Chondrocyte (in vitro differentiated cells): ENCODE data around the gene NUP210L. TPM values are rescaled to one million over a fixed set of nuclear protein-coding genes. Genes with fewer than 3 reads are reported as not detected.
"Not testable (repeated sequence)": the region's sequence is repeated elsewhere in the genome, so short reads cannot be mapped to it uniquely, and the experiment has no call there.

ENCODE experiments used
- DNase-seq: peaks from one replicate; pipeline ENCODE4 v3.0.0; 2021; ENCODE audit warnings: mixed read lengths, low spot score
- H3K27ac Mint-ChIP-seq: one replicate; pipeline ENCODE4 v1.8.0; 2021; ENCODE audit warnings: mild to moderate bottlenecking, moderate library complexity, mixed read lengths; ENCODE audit not compliant: unreplicated experiment
- H3K27me3 Mint-ChIP-seq: 2 replicates; pipeline ENCODE4 v1.8.0; 2021; ENCODE audit warnings: low read depth, mixed read lengths
- H3K36me3 Mint-ChIP-seq: 2 replicates; pipeline ENCODE4 v1.8.0; 2021; ENCODE audit warnings: low read depth, mixed read lengths
- H3K4me1 Mint-ChIP-seq: 2 replicates; pipeline ENCODE4 v1.8.0; 2021; ENCODE audit warnings: low read depth, mild to moderate bottlenecking, mixed read lengths
- H3K4me3 Mint-ChIP-seq: one replicate; pipeline ENCODE4 v1.8.0; 2021; ENCODE audit warnings: mild to moderate bottlenecking, moderate library complexity, mixed read lengths; ENCODE audit not compliant: unreplicated experiment
- H3K9me3 Mint-ChIP-seq: 2 replicates; pipeline ENCODE4 v1.8.0; 2021; ENCODE audit warnings: low read depth, mixed read lengths
- CTCF ChIP-seq: fragments of 200-600 bp; sonication (generic); IDR thresholded peaks from 2 replicates; pipeline ENCODE4 v1.5.0; 2021; ENCODE audit warnings: antibody characterized with exemption, mild to moderate bottlenecking, moderate library complexity
- total RNA-seq: library from RNA; stranded (reverse); gene quantifications from 3 replicates; pipeline ENCODE4 v1.2.1, GENCODE V29; 2021

NUP210L gene
- total RNA-seq, 1 donor from 2014 or later = not detected

- no peak overlapping the region for H3K27ac Mint-ChIP-seq
- no peaks in the 10 kb centered on the region for H3K36me3 Mint-ChIP-seq
Measured at GRCh38 chr1:154094411-154094810, 60.5 kb downstream of the NUP210L start.

GRCh38 chr1:154093699-154094098 lies 61.2 kb downstream of the NUP210L start:
- peaks cover 10% of the 10 kb centered on the region for H3K27me3 Mint-ChIP-seq
- H3K9me3 Mint-ChIP-seq = no peaks in the 10 kb centered on the region
- no peak for DNase-seq
- no peak overlapping the region for H3K27ac Mint-ChIP-seq
- no peaks in the 10 kb centered on the region for H3K36me3 Mint-ChIP-seq
- TF ChIP-seq CTCF = no peak
- no peaks in the 10 kb centered on the region for H3K4me1 Mint-ChIP-seq
- no peak overlapping the region for H3K4me3 Mint-ChIP-seq

More at GRCh38 chr1:154094411-154094810, 60.5 kb downstream of the NUP210L start:
- no peaks in the 10 kb centered on the region for H3K4me1 Mint-ChIP-seq
- H3K4me3 Mint-ChIP-seq = no peak overlapping the region
- no peak for TF ChIP-seq CTCF
- H3K9me3 Mint-ChIP-seq = no peaks in the 10 kb centered on the region
- peaks cover 10% of the 10 kb centered on the region for H3K27me3 Mint-ChIP-seq
- no peak for DNase-seq

- TF ChIP-seq CTCF = no peak
- peaks cover 15% of the 10 kb centered on the region for H3K27me3 Mint-ChIP-seq
- no peak for DNase-seq
- no peaks in the 10 kb centered on the region for H3K36me3 Mint-ChIP-seq
- H3K4me1 Mint-ChIP-seq = no peaks in the 10 kb centered on the region
- H3K9me3 Mint-ChIP-seq = no peaks in the 10 kb centered on the region
- no peak overlapping the region for H3K4me3 Mint-ChIP-seq
- no peak overlapping the region for H3K27ac Mint-ChIP-seq
Measured at GRCh38 chr1:154091706-154092105, 63.2 kb downstream of the NUP210L start.

GRCh38 chr1:154087574-154087973 lies 67.3 kb downstream of the NUP210L start:
- no peaks in the 10 kb centered on the region for H3K4me1 Mint-ChIP-seq
- H3K4me3 Mint-ChIP-seq = no peak overlapping the region
- H3K9me3 Mint-ChIP-seq = peaks cover 7% of the 10 kb centered on the region
- no peak for DNase-seq
- peaks cover 8% of the 10 kb centered on the region for H3K27me3 Mint-ChIP-seq
- TF ChIP-seq CTCF = no peak
- H3K27ac Mint-ChIP-seq = no peak overlapping the region
- peaks cover 2% of the 10 kb centered on the region for H3K36me3 Mint-ChIP-seq

GRCh38 chr1:154083057-154083456 lies 71.8 kb downstream of the NUP210L start:
- DNase-seq, H3K4me3 Mint-ChIP-seq, H3K27ac Mint-ChIP-seq, H3K4me1 Mint-ChIP-seq, H3K36me3 Mint-ChIP-seq, H3K27me3 Mint-ChIP-seq, H3K9me3 Mint-ChIP-seq: not testable (repeated sequence)

GRCh38 chr1:154081386-154082126 lies 73.3 kb downstream of the NUP210L start:
- H3K9me3 Mint-ChIP-seq = peaks cover 13% of the 10 kb centered on the region
- DNase-seq = no peak
- TF ChIP-seq CTCF = no peak
- H3K4me3 Mint-ChIP-seq = no peak overlapping the region
- no peak overlapping the region for H3K27ac Mint-ChIP-seq
- H3K27me3 Mint-ChIP-seq = peaks cover 2% of the 10 kb centered on the region
- H3K4me1 Mint-ChIP-seq = no peaks in the 10 kb centered on the region
- peaks cover 5% of the 10 kb centered on the region for H3K36me3 Mint-ChIP-seq
